ENCODE results near the gene GM2A.

Gene GM2A

GRCh38 chr5:151240924-151241635 is 11.9 kb upstream of the GM2A start:
- no peak overlapping the region for H3K4me2 ChIP-seq (ENCODE audit: low read length)
- no peaks in the 10 kb centered on the region for H3K9me2 ChIP-seq (ENCODE audit: low read depth, low read length)

GRCh38 chr5:151243127-151243526 is 9.9 kb upstream of the GM2A start:
- H3K27ac ChIP-seq (ENCODE audit: low read depth, low read length, poor library complexity, severe bottlenecking) = no peak overlapping the region
- peaks cover 5% of the 10 kb centered on the region; the same call in 1 of the 2 replicates for H3K36me3 ChIP-seq (ENCODE audit: insufficient read depth, low read length)
- no peaks in the 10 kb centered on the region for H3K9me2 ChIP-seq (ENCODE audit: low read depth, low read length)
- H3K27me3 ChIP-seq (ENCODE audit: insufficient read depth, low read length) = no peaks in the 10 kb centered on the region
- H3K9ac ChIP-seq (ENCODE audit: low read length) = no peak overlapping the region
- H3F3A ChIP-seq (ENCODE audit: insufficient read depth, low read length) = no peaks in the 10 kb centered on the region
- peaks cover 36% of the 10 kb centered on the region for H3K4me1 ChIP-seq (ENCODE audit: insufficient read depth, low read length, severe bottlenecking)
- no peak overlapping the region for H3K4me3 ChIP-seq (ENCODE audit: low read depth, low read length, poor library complexity, severe bottlenecking)
- no peaks in the 10 kb centered on the region for H4K20me1 ChIP-seq (ENCODE audit: insufficient read depth, low read length)
- H3K79me2 ChIP-seq (ENCODE audit: insufficient read depth, low read length) = no peaks in the 10 kb centered on the region
- TF ChIP-seq EZH2 (IDR thresholded peaks at IDR 0.05; ENCODE audit: borderline replicate concordance, low read length) (no peak), CTCF (IDR thresholded peaks at IDR 0.05; ENCODE audit: low read length) (no peak)
- H2AFZ ChIP-seq (ENCODE audit: low read length) = no peak overlapping the region
- no peak overlapping the region for H3K4me2 ChIP-seq (ENCODE audit: low read length)
- H3K9me3 ChIP-seq (ENCODE audit: low read length) = no peaks in the 10 kb centered on the region

More at GRCh38 chr5:151240924-151241635, 11.9 kb upstream of the GM2A start:
- Histone ChIP-seq H3K9me3 (ENCODE audit: low read length) (no peaks in the 10 kb centered on the region), H3K79me2 (ENCODE audit: insufficient read depth, low read length) (no peaks in the 10 kb centered on the region), H3K27ac (ENCODE audit: low read depth, low read length, poor library complexity, severe bottlenecking) (peak overlapping the region; percentile 37), H3K4me3 (ENCODE audit: low read depth, low read length, poor library complexity, severe bottlenecking) (no peak overlapping the region), H4K20me1 (ENCODE audit: insufficient read depth, low read length) (no peaks in the 10 kb centered on the region), H3K27me3 (ENCODE audit: insufficient read depth, low read length) (no peaks in the 10 kb centered on the region), H3K36me3 (ENCODE audit: insufficient read depth, low read length) (peaks cover 5% of the 10 kb centered on the region; the same call in 1 of the 2 replicates), H2AFZ (ENCODE audit: low read length) (no peak overlapping the region), H3K4me1 (ENCODE audit: insufficient read depth, low read length, severe bottlenecking) (peaks cover 51% of the 10 kb centered on the region), H3K9ac (ENCODE audit: low read length) (no peak overlapping the region), H3F3A (ENCODE audit: insufficient read depth, low read length) (no peaks in the 10 kb centered on the region)
- TF ChIP-seq EZH2 (IDR thresholded peaks at IDR 0.05; ENCODE audit: borderline replicate concordance, low read length) (no peak), CTCF (IDR thresholded peaks at IDR 0.05; ENCODE audit: low read length) (no peak)

- Histone ChIP-seq H3K79me2 (ENCODE audit: insufficient read depth, low read length) (no peaks in the 10 kb centered on the region), H3K9ac (ENCODE audit: low read length) (no peak overlapping the region), H2AFZ (ENCODE audit: low read length) (no peak overlapping the region), H3K4me3 (ENCODE audit: low read depth, low read length, poor library complexity, severe bottlenecking) (no peak overlapping the region), H3K9me3 (ENCODE audit: low read length) (no peaks in the 10 kb centered on the region), H3K4me2 (ENCODE audit: low read length) (no peak overlapping the region), H4K20me1 (ENCODE audit: insufficient read depth, low read length) (no peaks in the 10 kb centered on the region), H3K36me3 (ENCODE audit: insufficient read depth, low read length) (peaks cover 5% of the 10 kb centered on the region; the same call in 1 of the 2 replicates), H3K27ac (ENCODE audit: low read depth, low read length, poor library complexity, severe bottlenecking) (no peak overlapping the region), H3K9me2 (ENCODE audit: low read depth, low read length) (no peaks in the 10 kb centered on the region), H3K27me3 (ENCODE audit: insufficient read depth, low read length) (no peaks in the 10 kb centered on the region), H3K4me1 (ENCODE audit: insufficient read depth, low read length, severe bottlenecking) (peaks cover 32% of the 10 kb centered on the region), H3F3A (ENCODE audit: insufficient read depth, low read length) (no peaks in the 10 kb centered on the region)
- TF ChIP-seq EZH2 (IDR thresholded peaks at IDR 0.05; ENCODE audit: borderline replicate concordance, low read length) = no peak
- no peak for TF ChIP-seq CTCF (IDR thresholded peaks at IDR 0.05; ENCODE audit: low read length)
These were observed 9.4 kb upstream of the GM2A start for GRCh38 chr5:151243564-151243963.
